ENCODE measurements around the gene RAVER1. TPM values are rescaled to one million over a fixed set of nuclear protein-coding genes. Genes with fewer than 3 reads are reported as not detected.

RAVER1 gene
- total RNA-seq, 4 donors from 2014 or later = 10.0 to 15.9 (median 11.8) TPM

DNA sequence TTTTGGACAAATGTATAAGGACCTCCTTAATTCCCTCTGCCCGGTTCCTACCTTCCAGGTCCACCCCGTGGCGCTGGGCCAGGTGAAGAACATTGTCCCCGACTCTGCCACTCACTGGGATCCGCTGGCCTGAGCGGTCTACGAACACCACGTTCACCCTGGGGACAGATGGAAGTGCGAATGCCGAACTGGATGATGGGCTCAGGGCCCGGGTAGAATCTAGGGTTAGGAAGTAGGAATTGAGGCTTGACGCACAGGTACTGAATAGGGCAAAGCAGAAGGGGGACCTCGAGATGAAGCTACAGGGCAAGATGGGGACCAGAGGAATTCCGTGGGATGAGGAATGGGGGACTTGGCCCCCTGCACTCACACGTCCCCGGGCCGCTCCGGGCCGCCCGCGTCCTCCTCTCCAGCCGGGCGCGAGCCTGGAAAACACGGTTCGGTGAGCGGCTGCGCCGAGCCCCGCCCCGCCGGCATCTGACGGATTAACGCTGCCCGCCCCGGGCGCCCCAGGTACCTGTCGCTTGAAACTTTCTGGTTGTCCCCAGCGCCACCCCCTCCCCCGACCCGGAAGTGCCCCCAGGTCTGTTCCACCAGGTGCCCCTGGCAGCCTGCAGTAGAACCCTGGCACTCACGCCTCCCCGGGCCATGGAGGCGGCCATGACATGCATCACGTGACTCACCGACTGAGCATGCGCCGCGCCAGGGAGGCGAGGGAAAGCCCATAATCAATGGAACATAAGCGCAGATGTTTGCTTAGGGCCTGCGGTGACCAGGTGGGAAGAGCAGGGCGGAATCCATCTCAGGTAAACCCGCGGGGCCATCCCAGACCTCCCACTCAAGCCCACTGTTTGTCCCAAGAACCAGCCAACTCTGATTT is 17.8 kb downstream of the RAVER1 start, which contains the start of gene FDX2:
FDX2 (minus strand) TSS at position 681 of the 880 bp plus-strand sequence; CDS start at position 662, 19 bp downstream.
- intact Hi-C loops (cut with DNase I; ENCODE audit: low total_unique reads) (loop anchor here (1.0 kb wide), 2 partner anchors 18 to 65 kb away; partner anchors contain the start of genes RAVER1 and TYK2), in situ Hi-C loops (cut with MboI; ENCODE audit: low sequenced_read_pairs in 4 of 4) (no loop called here)
- Histone ChIP-seq H3K27me3 (no peaks in the 10 kb centered on the region), H3K4me1 (peaks cover 8 to 12% of the 10 kb centered on the region in 2 donors), H3K36me3 (peaks cover 0 to 41% of the 10 kb centered on the region in 2 donors), H3K4me3 (peak within 1 kb of the TSS; percentile 92 to 98 (median 94)), H3K9me3 (no peaks in the 10 kb centered on the region), H3K27ac (peak within 1 kb of the TSS; percentile 80 to 89 (median 86))
- peak; percentile 63 to 73 for DNase-seq
- TF ChIP-seq POLR2A (IDR thresholded peaks at IDR 0.05) = no peak
- TF ChIP-seq, protein P1, sequence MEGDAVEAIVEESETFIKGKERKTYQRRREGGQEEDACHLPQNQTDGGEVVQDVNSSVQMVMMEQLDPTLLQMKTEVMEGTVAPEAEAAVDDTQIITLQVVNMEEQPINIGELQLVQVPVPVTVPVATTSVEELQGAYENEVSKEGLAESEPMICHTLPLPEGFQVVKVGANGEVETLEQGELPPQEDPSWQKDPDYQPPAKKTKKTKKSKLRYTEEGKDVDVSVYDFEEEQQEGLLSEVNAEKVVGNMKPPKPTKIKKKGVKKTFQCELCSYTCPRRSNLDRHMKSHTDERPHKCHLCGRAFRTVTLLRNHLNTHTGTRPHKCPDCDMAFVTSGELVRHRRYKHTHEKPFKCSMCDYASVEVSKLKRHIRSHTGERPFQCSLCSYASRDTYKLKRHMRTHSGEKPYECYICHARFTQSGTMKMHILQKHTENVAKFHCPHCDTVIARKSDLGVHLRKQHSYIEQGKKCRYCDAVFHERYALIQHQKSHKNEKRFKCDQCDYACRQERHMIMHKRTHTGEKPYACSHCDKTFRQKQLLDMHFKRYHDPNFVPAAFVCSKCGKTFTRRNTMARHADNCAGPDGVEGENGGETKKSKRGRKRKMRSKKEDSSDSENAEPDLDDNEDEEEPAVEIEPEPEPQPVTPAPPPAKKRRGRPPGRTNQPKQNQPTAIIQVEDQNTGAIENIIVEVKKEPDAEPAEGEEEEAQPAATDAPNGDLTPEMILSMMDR (IDR thresholded peaks at IDR 0.05 in 4 of 5, conservative IDR thresholded peaks at IDR 0.05 in 1 of 5) = peak in 1 of 5 experiments; percentile 17
- ATAC-seq = peak; percentile 90 to 92

DNA sequence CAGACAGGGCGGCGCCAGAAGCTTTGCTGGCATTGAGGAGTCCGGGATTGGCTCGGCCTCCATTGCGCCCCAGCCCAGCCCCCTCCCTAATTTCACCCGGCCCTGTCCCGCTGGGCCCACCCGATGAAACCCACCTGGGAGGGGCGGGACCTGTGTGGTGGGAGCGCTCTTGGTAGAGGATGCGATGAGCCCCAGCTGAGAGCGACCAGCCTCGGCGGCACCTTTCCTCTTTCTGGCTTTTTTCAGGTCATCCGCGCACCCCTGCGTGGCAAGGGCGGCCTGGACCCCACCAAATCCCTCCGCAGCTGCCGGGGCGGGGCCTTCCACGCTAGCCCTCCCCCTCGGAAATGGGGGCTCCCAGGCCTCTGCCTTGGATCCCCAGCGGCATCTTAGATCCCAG is 23.9 kb downstream of the RAVER1 start, which contains the start of gene ZGLP1:
ZGLP1 (minus strand) TSS at position 393 of the 400 bp plus-strand sequence.
- Histone ChIP-seq H3K4me1 (no peaks in the 10 kb centered on the region), H3K36me3 (no peaks in the 10 kb centered on the region), H3K27me3 (no peaks in the 10 kb centered on the region), H3K27ac (no peak within 1 kb of the TSS), H3K4me3 (no peak within 1 kb of the TSS), H3K9me3 (no peaks in the 10 kb centered on the region)
- ATAC-seq = no peak
- intact Hi-C loops (cut with DNase I; ENCODE audit: low total_unique reads) (no loop called here), in situ Hi-C loops (cut with MboI; ENCODE audit: low sequenced_read_pairs in 4 of 4) (no loop called here)
- TF ChIP-seq, protein P1 (IDR thresholded peaks at IDR 0.05 in 4 of 5, conservative IDR thresholded peaks at IDR 0.05 in 1 of 5) = no peak
- no peak for TF ChIP-seq POLR2A (IDR thresholded peaks at IDR 0.05)
- no peak for DNase-seq

DNA sequence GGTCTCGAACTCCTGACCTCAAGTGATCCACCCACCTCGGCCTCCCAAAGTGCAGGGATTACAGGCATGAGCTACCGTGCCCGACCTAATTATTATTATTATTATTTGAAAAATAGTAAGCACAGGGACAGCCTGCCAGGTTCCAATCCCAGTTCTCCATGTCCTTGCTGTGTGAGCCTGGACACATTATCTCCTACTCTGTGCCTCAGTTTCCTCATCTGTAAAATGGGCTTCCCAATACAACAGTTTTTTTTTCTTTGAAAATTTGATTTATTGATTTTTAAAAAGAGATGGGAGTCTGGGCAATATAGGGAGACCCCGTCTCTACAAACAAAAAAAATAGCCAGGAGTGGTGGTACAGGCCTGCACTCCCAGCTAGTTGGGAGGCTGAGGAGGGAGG is 27.0 kb downstream of the RAVER1 start:
- Histone ChIP-seq H3K36me3 (no peaks in the 10 kb centered on the region), H3K4me1 (no peaks in the 10 kb centered on the region), H3K27me3 (peaks cover 0 to 4% (median 0%) of the 10 kb centered on the region in 3 donors), H3K9me3 (no peaks in the 10 kb centered on the region), H3K4me3 (no peak overlapping the region), H3K27ac (no peak overlapping the region)
- DNase-seq = no peak
- intact Hi-C loops (cut with DNase I; ENCODE audit: low total_unique reads) = no loop called here
- ATAC-seq = no peak
- TF ChIP-seq, protein P1 (IDR thresholded peaks at IDR 0.05 in 4 of 5, conservative IDR thresholded peaks at IDR 0.05 in 1 of 5) = no peak
- TF ChIP-seq POLR2A (IDR thresholded peaks at IDR 0.05) = no peak
- in situ Hi-C loops (cut with MboI; ENCODE audit: low sequenced_read_pairs in 4 of 4) = no loop called here

- Histone ChIP-seq H3K4me1 (no peaks in the 10 kb centered on the region), H3K9me3 (no peaks in the 10 kb centered on the region), H3K4me3 (no peak overlapping the region), H3K27ac (no peak overlapping the region), H3K36me3 (no peaks in the 10 kb centered on the region), H3K27me3 (peaks cover 0 to 4% (median 0%) of the 10 kb centered on the region in 3 donors)
- no peak for TF ChIP-seq POLR2A (IDR thresholded peaks at IDR 0.05)
- TF ChIP-seq, protein P1 (IDR thresholded peaks at IDR 0.05 in 4 of 5, conservative IDR thresholded peaks at IDR 0.05 in 1 of 5) = no peak
- no peak for DNase-seq
- intact Hi-C loops (cut with DNase I; ENCODE audit: low total_unique reads) = no loop called here
- in situ Hi-C loops (cut with MboI; ENCODE audit: low sequenced_read_pairs in 4 of 4) = no loop called here
- ATAC-seq = no peak
These were observed 28.1 kb downstream of the RAVER1 start for GRCh38 chr19:10305139-10305806.

Data from gastrocnemius medialis (tissue), 4 donors.